Measurements from ENCODE around the gene ACOX2.

DNA sequence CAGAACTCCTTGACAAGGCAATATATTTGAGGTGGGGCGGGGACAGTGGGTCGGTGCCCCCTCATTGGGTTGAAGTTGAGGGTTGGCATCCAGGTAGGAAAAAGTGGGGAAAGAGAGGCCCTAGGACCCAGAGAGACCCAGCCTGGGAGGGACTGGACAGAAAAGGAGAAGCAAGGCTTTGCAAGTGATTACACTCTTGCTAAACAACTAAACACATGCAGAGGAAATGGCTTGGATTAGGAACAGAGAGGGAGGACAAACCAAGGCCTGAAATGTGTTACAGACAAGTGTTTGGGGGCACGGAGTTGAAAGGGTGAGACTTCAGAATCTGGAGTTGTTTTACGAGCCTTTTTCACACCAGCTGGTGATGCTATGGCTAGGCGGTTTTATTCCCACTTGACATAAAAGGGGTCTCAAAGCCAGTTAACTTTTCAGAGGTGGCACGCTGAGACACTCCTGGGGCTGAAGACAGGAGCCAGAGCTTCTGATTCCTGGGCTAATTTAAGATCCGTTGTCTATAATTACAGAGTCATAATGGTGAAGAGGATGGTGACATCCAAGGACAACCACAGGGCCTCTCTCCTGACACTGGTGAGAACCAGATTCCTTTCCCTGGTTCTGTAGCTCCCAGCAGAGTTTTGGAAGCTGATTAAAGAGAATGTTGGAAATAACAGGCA lies 52.8 kb downstream of the ACOX2 start:
- TF ChIP-seq CTCF (IDR thresholded peaks at IDR 0.05): no peak
- TF ChIP-seq EP300 (IDR thresholded peaks at IDR 0.05): no peak
